MM.1S (cell line): Measurements from ENCODE around the gene ABCA13.

ENCODE experiments used
- DNase-seq: peaks from one replicate; pipeline ENCODE4 v3.0.0-alpha.2; 2015
- H2AFZ ChIP-seq: fragments of 300-600 bp; sonication (generic); 2 replicates; pipeline ENCODE4 v1.6.0; 2016; ENCODE audit warnings: antibody characterized with exemption, low read length
- H3F3A ChIP-seq: fragments of 300-600 bp; sonication (generic); 2 replicates; pipeline ENCODE4 v1.6.1; 2016; ENCODE audit warnings: mild to moderate bottlenecking, antibody characterized with exemption, low read length, moderate library complexity, mixed read lengths; ENCODE audit not compliant: insufficient read depth
- H3K27ac ChIP-seq: fragments of 300-600 bp; sonication (generic); 2 replicates; pipeline ENCODE4 v1.5.1; 2016; ENCODE audit warnings: mild to moderate bottlenecking, low read length
- H3K27me3 ChIP-seq: fragments of 300-600 bp; sonication (generic); replicated peaks from 2 replicates; pipeline ENCODE4 v1.6.0; 2016; ENCODE audit warnings: low read length; ENCODE audit not compliant: insufficient read depth
- H3K36me3 ChIP-seq: fragments of 300-600 bp; sonication (generic); replicated peaks from 2 replicates; pipeline ENCODE4 v1.6.1; 2016; ENCODE audit warnings: mild to moderate bottlenecking, low read length, mixed read lengths; ENCODE audit not compliant: insufficient read depth
- H3K4me1 ChIP-seq: fragments of 300-600 bp; sonication (generic); 2 replicates; pipeline ENCODE4 v1.6.1; 2016; ENCODE audit warnings: low read length, mixed read lengths
- H3K4me2 ChIP-seq: fragments of 300-600 bp; sonication (generic); 2 replicates; pipeline ENCODE4 v1.6.0; 2016; ENCODE audit warnings: low read depth, low read length
- H3K4me3 ChIP-seq: fragments of 300-600 bp; sonication (generic); 2 replicates; pipeline ENCODE4 v1.5.1; 2016; ENCODE audit warnings: low read length, mixed read lengths
- H3K79me2 ChIP-seq: fragments of 300-600 bp; sonication (generic); 2 replicates; pipeline ENCODE4 v1.6.1; 2016; ENCODE audit warnings: mixed run types, low read length, mixed read lengths
- H3K9ac ChIP-seq: fragments of 300-600 bp; sonication (generic); 2 replicates; pipeline ENCODE4 v1.6.1; 2016; ENCODE audit warnings: low read length, mixed read lengths
- H3K9me2 ChIP-seq: fragments of 300-600 bp; sonication (generic); replicated peaks from 2 replicates; pipeline ENCODE4 v1.6.1; 2016; ENCODE audit warnings: mild to moderate bottlenecking, low read length, mixed read lengths; ENCODE audit not compliant: insufficient read depth
- H3K9me3 ChIP-seq: fragments of 300-600 bp; sonication (generic); replicated peaks from 2 replicates; pipeline ENCODE4 v1.6.1; 2016; ENCODE audit warnings: mild to moderate bottlenecking, low read length, mixed read lengths; ENCODE audit not compliant: insufficient read depth
- H4K20me1 ChIP-seq: fragments of 300-600 bp; sonication (generic); 2 replicates; pipeline ENCODE4 v1.6.1; 2016; ENCODE audit warnings: mild to moderate bottlenecking, low read length, moderate library complexity, mixed read lengths; ENCODE audit not compliant: insufficient read depth
- EZH2 ChIP-seq: fragments of 300-600 bp; sonication (generic); optimal IDR thresholded peaks from 2 replicates; pipeline ENCODE3; 2017; ENCODE audit warnings: low read depth, mild to moderate bottlenecking, antibody characterized with exemption, low read length, mixed read lengths
- EZH2phosphoT487 ChIP-seq: fragments of 300-600 bp; sonication (generic); IDR thresholded peaks from 2 replicates; pipeline ENCODE4 v1.6.1; 2018; ENCODE audit warnings: antibody characterized with exemption, low read length
- TF ChIP-seq, protein P1 (sequence below): fragments of 300-600 bp; sonication (generic); IDR thresholded peaks from 2 replicates; pipeline ENCODE4 v1.5.1; 2016; ENCODE audit warnings: antibody characterized with exemption, low read length, mixed read lengths

ABCA13 gene

DNA sequence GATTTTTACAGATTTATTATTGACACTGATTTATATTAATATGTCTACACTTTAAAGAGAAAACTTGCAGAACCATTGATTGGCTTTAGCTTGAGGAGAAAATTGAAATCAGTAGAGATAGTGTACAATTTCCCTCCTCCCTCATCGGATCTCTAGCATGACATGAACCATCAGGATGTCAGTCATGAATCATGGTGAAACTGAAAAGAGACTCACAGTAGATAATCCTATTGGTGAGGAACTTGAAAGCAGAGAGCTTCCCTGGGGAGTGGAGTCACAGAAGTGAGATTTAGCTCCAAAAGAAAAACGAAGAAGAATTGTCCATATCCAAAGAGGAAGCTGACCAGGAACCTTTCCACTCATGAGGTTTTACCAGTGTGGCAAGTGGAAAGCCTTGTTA is 346.8 kb downstream of the ABCA13 start:
- H3K4me3 ChIP-seq: no peak overlapping the region
- H3K9me3 ChIP-seq: no peaks in the 10 kb centered on the region
- no peak overlapping the region for H2AFZ ChIP-seq
- no peak overlapping the region for H3K27ac ChIP-seq
- TF ChIP-seq EZH2 (no peak), EZH2phosphoT487 (no peak)
- TF ChIP-seq, protein P1, sequence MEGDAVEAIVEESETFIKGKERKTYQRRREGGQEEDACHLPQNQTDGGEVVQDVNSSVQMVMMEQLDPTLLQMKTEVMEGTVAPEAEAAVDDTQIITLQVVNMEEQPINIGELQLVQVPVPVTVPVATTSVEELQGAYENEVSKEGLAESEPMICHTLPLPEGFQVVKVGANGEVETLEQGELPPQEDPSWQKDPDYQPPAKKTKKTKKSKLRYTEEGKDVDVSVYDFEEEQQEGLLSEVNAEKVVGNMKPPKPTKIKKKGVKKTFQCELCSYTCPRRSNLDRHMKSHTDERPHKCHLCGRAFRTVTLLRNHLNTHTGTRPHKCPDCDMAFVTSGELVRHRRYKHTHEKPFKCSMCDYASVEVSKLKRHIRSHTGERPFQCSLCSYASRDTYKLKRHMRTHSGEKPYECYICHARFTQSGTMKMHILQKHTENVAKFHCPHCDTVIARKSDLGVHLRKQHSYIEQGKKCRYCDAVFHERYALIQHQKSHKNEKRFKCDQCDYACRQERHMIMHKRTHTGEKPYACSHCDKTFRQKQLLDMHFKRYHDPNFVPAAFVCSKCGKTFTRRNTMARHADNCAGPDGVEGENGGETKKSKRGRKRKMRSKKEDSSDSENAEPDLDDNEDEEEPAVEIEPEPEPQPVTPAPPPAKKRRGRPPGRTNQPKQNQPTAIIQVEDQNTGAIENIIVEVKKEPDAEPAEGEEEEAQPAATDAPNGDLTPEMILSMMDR: no peak
- no peaks in the 10 kb centered on the region for H3K79me2 ChIP-seq
- no peaks in the 10 kb centered on the region for H3K4me1 ChIP-seq
- H3F3A ChIP-seq: no peaks in the 10 kb centered on the region
- no peak overlapping the region for H3K4me2 ChIP-seq
- no peaks in the 10 kb centered on the region for H3K36me3 ChIP-seq
- no peaks in the 10 kb centered on the region for H4K20me1 ChIP-seq
- H3K9me2 ChIP-seq: no peaks in the 10 kb centered on the region
- no peaks in the 10 kb centered on the region for H3K27me3 ChIP-seq
- no peak for DNase-seq
- no peak overlapping the region for H3K9ac ChIP-seq

DNA sequence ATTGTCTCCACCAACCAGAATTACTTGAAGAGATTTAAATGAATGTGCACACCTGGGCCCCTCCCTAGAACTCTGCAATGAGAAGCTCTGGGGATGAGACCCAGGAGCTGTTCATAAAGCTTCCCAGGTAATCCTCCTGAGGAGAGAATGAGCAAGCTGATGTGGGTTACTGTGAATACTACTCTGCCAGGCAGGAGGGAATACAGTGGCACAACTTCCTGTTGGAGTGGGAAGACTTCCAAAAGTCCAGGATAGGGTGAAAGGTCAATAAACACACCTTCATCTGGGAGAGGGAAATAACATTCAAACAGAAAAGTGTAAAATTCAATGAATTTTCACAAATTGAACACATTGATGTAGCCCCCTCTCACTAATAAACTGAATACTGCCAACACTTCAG is 351.4 kb downstream of the ABCA13 start:
- Histone ChIP-seq H3K4me3 (no peak overlapping the region), H3F3A (no peaks in the 10 kb centered on the region), H3K79me2 (no peaks in the 10 kb centered on the region), H3K4me2 (no peak overlapping the region), H3K9ac (no peak overlapping the region), H3K27ac (no peak overlapping the region), H3K36me3 (no peaks in the 10 kb centered on the region), H4K20me1 (no peaks in the 10 kb centered on the region), H3K4me1 (no peaks in the 10 kb centered on the region), H2AFZ (no peak overlapping the region), H3K27me3 (no peaks in the 10 kb centered on the region), H3K9me3 (no peaks in the 10 kb centered on the region), H3K9me2 (no peaks in the 10 kb centered on the region)
- TF ChIP-seq EZH2phosphoT487: no peak
- TF ChIP-seq, protein P1: no peak
- no peak for TF ChIP-seq EZH2
- no peak for DNase-seq

GRCh38 chr7:48525736-48526732 is 354.8 kb downstream of the ABCA13 start:
- Histone ChIP-seq H3K9me3 (no peaks in the 10 kb centered on the region), H3K9ac (no peak overlapping the region), H4K20me1 (no peaks in the 10 kb centered on the region), H3K27ac (no peak overlapping the region), H3K4me1 (no peaks in the 10 kb centered on the region), H3K4me3 (no peak overlapping the region), H3K27me3 (no peaks in the 10 kb centered on the region), H3K4me2 (no peak overlapping the region), H3K36me3 (no peaks in the 10 kb centered on the region), H3K9me2 (no peaks in the 10 kb centered on the region), H3K79me2 (no peaks in the 10 kb centered on the region), H3F3A (no peaks in the 10 kb centered on the region), H2AFZ (no peak overlapping the region)
- TF ChIP-seq EZH2phosphoT487: no peak
- DNase-seq: no peak

- TF ChIP-seq EZH2phosphoT487 (no peak), EZH2 (no peak)
- TF ChIP-seq, protein P1: no peak
- Histone ChIP-seq H4K20me1 (no peaks in the 10 kb centered on the region), H3K4me1 (no peaks in the 10 kb centered on the region), H3K27me3 (no peaks in the 10 kb centered on the region), H3K9ac (no peak overlapping the region), H3K27ac (no peak overlapping the region), H3K4me2 (no peak overlapping the region), H3K9me3 (no peaks in the 10 kb centered on the region), H3K9me2 (no peaks in the 10 kb centered on the region), H3K79me2 (no peaks in the 10 kb centered on the region), H3K4me3 (no peak overlapping the region), H3F3A (no peaks in the 10 kb centered on the region), H2AFZ (no peak overlapping the region), H3K36me3 (no peaks in the 10 kb centered on the region)
- no peak for DNase-seq
These were observed 357.4 kb downstream of the ABCA13 start for GRCh38 chr7:48528646-48529045.
